GM19455 (cell line): ENCODE results near the gene METTL13.

Experiments
- ATAC-seq: cut with Tn5 transposase; IDR thresholded peaks from one replicate; pipeline ENCODE4 v1.9.1; 2021; ENCODE audit not compliant: unreplicated experiment

METTL13 gene

DNA sequence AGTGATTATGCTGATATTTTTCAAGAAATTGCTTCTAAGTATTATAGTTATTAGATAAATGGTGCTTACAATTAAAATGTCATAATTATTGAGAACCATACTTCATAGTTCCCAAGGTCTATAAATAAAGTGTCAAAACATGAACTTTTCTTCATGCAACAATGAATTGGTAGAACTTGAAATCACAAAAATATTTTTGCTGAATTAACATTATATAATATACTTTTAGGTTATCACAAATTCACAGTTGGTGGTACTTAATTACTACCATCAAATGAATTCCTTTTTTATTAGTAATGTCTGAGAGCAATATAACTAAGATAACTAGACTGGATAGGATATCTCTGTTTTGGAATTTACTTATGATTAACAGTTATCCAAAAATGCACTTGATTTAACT is 64.5 kb downstream of the METTL13 start:
- ATAC-seq: no peak
